ENCODE measurements around the gene ABHD1. TPM values are rescaled to one million over a fixed set of nuclear protein-coding genes. Genes with fewer than 3 reads are reported as not detected.

Gene ABHD1
- total RNA-seq, 2 donors from 2014 or later, result 0.33 TPM; not detected in 1

- Histone ChIP-seq H3K4me1 (no peaks in the 10 kb centered on the region), H3K9me3 (no peaks in the 10 kb centered on the region), H3K4me3 (no peak within 1 kb of the TSS), H3K36me3 (replicated peaks in 1 of 2; ENCODE audit: insufficient read depth in 1 of 2, low read depth in 2 of 2) (no peaks in the 10 kb centered on the region), H3K27ac (no peak within 1 kb of the TSS), H3K27me3 (no peaks in the 10 kb centered on the region)
- DNase-seq (no peak), ATAC-seq (no peak)
- WGBS, 2 donors, result 70 to 77% methylated on average over 9 to 12 of the region's 12 CpGs
- intact Hi-C loops (cut with DNase I), result no loop called here
- TF ChIP-seq CTCF (IDR thresholded peaks at IDR 0.05), result no peak
- TF ChIP-seq POLR2A (IDR thresholded peaks at IDR 0.05), result no peak
Measured at GRCh38 chr2:27148801-27149439, 25.3 kb downstream of the ABHD1 start, which contains the start of gene TCF23. TCF23 (plus strand) TSS chr2:27149004; CDS start chr2:27149134, 130 bp downstream.

GRCh38 chr2:27149570-27150405 lies 26.2 kb downstream of the ABHD1 start:
- H3K4me3 ChIP-seq, result no peak overlapping the region
- WGBS, 2 donors, result 73 to 88% methylated on average over 4 to 29 of the region's 29 CpGs
- no peaks in the 10 kb centered on the region for H3K27me3 ChIP-seq
- intact Hi-C loops (cut with DNase I), result no loop called here
- no peak overlapping the region for H3K27ac ChIP-seq
- TF ChIP-seq POLR2A (IDR thresholded peaks at IDR 0.05), result no peak
- no peak for TF ChIP-seq CTCF (IDR thresholded peaks at IDR 0.05)
- DNase-seq, result no peak
- H3K9me3 ChIP-seq, result no peaks in the 10 kb centered on the region
- H3K36me3 ChIP-seq (replicated peaks in 1 of 2; ENCODE audit: insufficient read depth in 1 of 2, low read depth in 2 of 2), result no peaks in the 10 kb centered on the region
- H3K4me1 ChIP-seq, result no peaks in the 10 kb centered on the region
- no peak for ATAC-seq

GRCh38 chr2:27150639-27151230 lies 27.1 kb downstream of the ABHD1 start:
- intact Hi-C loops (cut with DNase I), result no loop called here
- Histone ChIP-seq H3K27me3 (no peaks in the 10 kb centered on the region), H3K4me1 (no peaks in the 10 kb centered on the region), H3K4me3 (no peak overlapping the region), H3K9me3 (no peaks in the 10 kb centered on the region), H3K36me3 (replicated peaks in 1 of 2; ENCODE audit: insufficient read depth in 1 of 2, low read depth in 2 of 2) (no peaks in the 10 kb centered on the region), H3K27ac (no peak overlapping the region)
- TF ChIP-seq POLR2A (IDR thresholded peaks at IDR 0.05) (no peak), CTCF (IDR thresholded peaks at IDR 0.05) (no peak)
- no peak for ATAC-seq
- no peak for DNase-seq
- WGBS, 2 donors, result 77 to 81% methylated on average over 7 to 8 of the region's 8 CpGs

GRCh38 chr2:27152102-27152795 lies 28.6 kb downstream of the ABHD1 start:
- intact Hi-C loops (cut with DNase I), result no loop called here

More at GRCh38 chr2:27152102-27152795, 28.6 kb downstream of the ABHD1 start:
- no peaks in the 10 kb centered on the region for H3K9me3 ChIP-seq
- DNase-seq, result no peak
- no peak for ATAC-seq
- no peak overlapping the region for H3K27ac ChIP-seq
- H3K27me3 ChIP-seq, result no peaks in the 10 kb centered on the region
- no peak overlapping the region for H3K4me3 ChIP-seq
- 73 to 75% methylated on average over 6 to 8 of the region's 8 CpGs for WGBS, 2 donors
- no peaks in the 10 kb centered on the region for H3K36me3 ChIP-seq (replicated peaks in 1 of 2; ENCODE audit: insufficient read depth in 1 of 2, low read depth in 2 of 2)
- H3K4me1 ChIP-seq, result no peaks in the 10 kb centered on the region
- TF ChIP-seq POLR2A (IDR thresholded peaks at IDR 0.05) (no peak), CTCF (IDR thresholded peaks at IDR 0.05) (no peak)

Measured in body of pancreas (tissue), 4 donors.